HFFc6 (cell line): Measurements from ENCODE around the gene MORN4. TPM values are rescaled to one million over a fixed set of nuclear protein-coding genes. Genes with fewer than 3 reads are reported as not detected.
"Not testable (repeated sequence)": the region's sequence is repeated elsewhere in the genome, so short reads cannot be mapped to it uniquely, and the experiment has no call there.

Experiments
- DNase-seq: peaks from one replicate; pipeline ENCODE4 v3.0.0-alpha.2; 2018
- H3K27ac Mint-ChIP-seq: 2 replicates; pipeline ENCODE4 v1.8.0; 2020; ENCODE audit warnings: mild to moderate bottlenecking, mixed read lengths
- H3K27me3 Mint-ChIP-seq: 2 replicates; pipeline ENCODE4 v1.8.0; 2021; ENCODE audit warnings: mild to moderate bottlenecking, moderate library complexity, mixed read lengths; ENCODE audit not compliant: insufficient read depth
- H3K36me3 Mint-ChIP-seq: 2 replicates; pipeline ENCODE4 v1.8.0; 2021; ENCODE audit warnings: low read depth, mixed read lengths
- H3K4me1 Mint-ChIP-seq: 2 replicates; pipeline ENCODE4 v1.8.0; 2020; ENCODE audit warnings: low read depth, mixed read lengths
- H3K4me3 Mint-ChIP-seq: 2 replicates; pipeline ENCODE4 v1.8.0; 2020; ENCODE audit warnings: mild to moderate bottlenecking, moderate library complexity, mixed read lengths
- H3K9me3 Mint-ChIP-seq: 2 replicates; pipeline ENCODE4 v1.8.0; 2020; ENCODE audit warnings: mild to moderate bottlenecking, mixed read lengths
- total RNA-seq, 6 experiments: library from RNA; stranded (reverse); fragmentation: NEBNext Ultra II Directional; extraction: Animal tissue kit (Norgen Biotek cat#: 25700); gene quantifications; 2 replicates in 1 of 6; 3 replicates in 5 of 6; pipeline ENCODE4 v1.2.3, GENCODE V29; 2021
- TF ChIP-seq, protein P1 (sequence below): fragments of 200-600 bp; sonication (generic); IDR thresholded peaks from 2 replicates; pipeline ENCODE4 v1.5.0; 2021; ENCODE audit warnings: antibody characterized with exemption, mild to moderate bottlenecking

The MORN4 gene
- total RNA-seq, 6 experiments from 2014 or later: 9.4 to 11.3 (median 10.1) TPM

DNA sequence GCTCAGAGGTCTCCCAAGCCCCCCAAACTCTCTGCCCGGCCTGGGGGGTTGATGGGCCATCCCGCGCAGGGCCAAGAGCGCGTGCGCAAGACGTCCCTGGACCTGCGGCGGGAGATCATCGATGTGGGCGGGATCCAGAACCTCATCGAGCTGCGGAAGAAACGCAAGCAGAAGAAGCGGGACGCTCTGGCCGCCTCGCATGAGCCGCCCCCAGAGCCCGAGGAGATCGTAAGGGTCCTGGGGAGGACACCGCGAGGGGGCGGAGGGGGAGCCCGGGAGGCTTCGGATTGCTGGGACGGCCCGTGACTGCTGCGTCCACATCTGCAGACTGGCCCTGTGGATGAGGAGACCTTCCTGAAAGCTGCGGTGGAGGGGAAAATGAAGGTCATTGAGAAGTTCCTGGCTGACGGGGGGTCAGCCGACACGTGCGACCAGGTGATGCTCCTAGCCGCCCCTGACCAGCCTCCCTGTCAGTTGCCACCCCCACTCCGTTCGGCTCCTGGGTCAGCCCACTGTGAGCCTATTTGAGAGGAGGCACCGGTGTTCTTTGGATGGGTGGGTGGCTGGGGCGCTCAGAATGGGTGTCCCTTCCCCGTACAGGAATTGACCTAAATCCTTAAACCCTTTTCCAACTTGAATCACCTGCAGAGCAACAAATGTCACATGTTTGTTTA, 55.0 kb downstream of the MORN4 start:
- DNase-seq: no peak
- Mint-ChIP-seq H3K27me3 (no peaks in the 10 kb centered on the region; the same call in none of the 2 replicates), H3K9me3 (no peaks in the 10 kb centered on the region), H3K4me1 (peaks cover 18% of the 10 kb centered on the region), H3K4me3 (peak overlapping the region; percentile 77), H3K27ac (peak overlapping the region; percentile 21), H3K36me3 (no peaks in the 10 kb centered on the region)
- TF ChIP-seq, protein P1, sequence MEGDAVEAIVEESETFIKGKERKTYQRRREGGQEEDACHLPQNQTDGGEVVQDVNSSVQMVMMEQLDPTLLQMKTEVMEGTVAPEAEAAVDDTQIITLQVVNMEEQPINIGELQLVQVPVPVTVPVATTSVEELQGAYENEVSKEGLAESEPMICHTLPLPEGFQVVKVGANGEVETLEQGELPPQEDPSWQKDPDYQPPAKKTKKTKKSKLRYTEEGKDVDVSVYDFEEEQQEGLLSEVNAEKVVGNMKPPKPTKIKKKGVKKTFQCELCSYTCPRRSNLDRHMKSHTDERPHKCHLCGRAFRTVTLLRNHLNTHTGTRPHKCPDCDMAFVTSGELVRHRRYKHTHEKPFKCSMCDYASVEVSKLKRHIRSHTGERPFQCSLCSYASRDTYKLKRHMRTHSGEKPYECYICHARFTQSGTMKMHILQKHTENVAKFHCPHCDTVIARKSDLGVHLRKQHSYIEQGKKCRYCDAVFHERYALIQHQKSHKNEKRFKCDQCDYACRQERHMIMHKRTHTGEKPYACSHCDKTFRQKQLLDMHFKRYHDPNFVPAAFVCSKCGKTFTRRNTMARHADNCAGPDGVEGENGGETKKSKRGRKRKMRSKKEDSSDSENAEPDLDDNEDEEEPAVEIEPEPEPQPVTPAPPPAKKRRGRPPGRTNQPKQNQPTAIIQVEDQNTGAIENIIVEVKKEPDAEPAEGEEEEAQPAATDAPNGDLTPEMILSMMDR: no peak

DNA sequence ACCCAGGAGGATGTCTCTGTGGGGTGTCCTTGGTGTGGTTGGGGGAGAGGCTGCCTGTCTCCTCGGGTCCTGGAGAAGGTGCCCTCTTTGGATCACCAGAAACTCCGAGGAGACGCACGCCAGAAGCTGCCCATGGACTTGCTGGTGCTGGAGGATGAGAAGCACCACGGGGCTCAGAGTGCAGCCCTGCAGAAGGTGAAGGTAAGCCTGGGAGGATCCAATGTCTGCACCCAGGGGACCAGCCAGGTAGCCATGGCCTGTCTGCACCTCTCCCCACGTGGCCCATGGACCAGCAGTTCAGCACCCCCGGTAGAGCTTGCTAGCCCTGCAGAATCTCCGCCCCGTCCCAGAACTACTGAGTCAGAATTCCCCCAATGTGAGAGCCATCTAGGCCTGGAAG, 55.6 kb downstream of the MORN4 start:
- no peak for DNase-seq
- H3K27ac Mint-ChIP-seq: no peak overlapping the region
- TF ChIP-seq, protein P1: no peak
- H3K36me3 Mint-ChIP-seq: no peaks in the 10 kb centered on the region
- H3K4me1 Mint-ChIP-seq: peaks cover 24% of the 10 kb centered on the region
- H3K9me3 Mint-ChIP-seq: no peaks in the 10 kb centered on the region
- H3K27me3 Mint-ChIP-seq: no peaks in the 10 kb centered on the region; the same call in none of the 2 replicates
- H3K4me3 Mint-ChIP-seq: no peak overlapping the region; the same call in 1 of the 2 replicates

DNA sequence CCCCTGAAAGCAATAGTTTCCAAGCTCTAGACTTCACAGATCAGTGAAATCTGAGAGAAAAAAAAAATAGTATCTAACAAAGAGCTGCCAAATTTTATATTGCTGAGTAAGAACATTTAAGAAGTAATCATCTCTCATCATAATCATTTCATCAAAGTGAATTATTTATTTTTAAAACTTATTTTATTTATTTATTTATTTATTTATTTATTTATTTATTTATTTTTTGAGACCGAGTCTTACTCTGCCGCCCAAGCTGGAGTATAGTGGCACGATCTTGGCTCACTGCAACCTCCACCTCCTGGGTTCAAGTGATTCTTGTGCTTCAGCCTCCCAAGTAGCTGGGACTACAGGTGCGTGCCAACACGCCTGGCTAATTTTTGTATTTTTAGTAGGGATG, 56.8 kb downstream of the MORN4 start:
- DNase-seq, H3K27ac Mint-ChIP-seq, H3K36me3 Mint-ChIP-seq, H3K4me3 Mint-ChIP-seq, H3K27me3 Mint-ChIP-seq, H3K9me3 Mint-ChIP-seq: not testable (repeated sequence)
- peaks cover 27% of the 10 kb centered on the region for H3K4me1 Mint-ChIP-seq

DNA sequence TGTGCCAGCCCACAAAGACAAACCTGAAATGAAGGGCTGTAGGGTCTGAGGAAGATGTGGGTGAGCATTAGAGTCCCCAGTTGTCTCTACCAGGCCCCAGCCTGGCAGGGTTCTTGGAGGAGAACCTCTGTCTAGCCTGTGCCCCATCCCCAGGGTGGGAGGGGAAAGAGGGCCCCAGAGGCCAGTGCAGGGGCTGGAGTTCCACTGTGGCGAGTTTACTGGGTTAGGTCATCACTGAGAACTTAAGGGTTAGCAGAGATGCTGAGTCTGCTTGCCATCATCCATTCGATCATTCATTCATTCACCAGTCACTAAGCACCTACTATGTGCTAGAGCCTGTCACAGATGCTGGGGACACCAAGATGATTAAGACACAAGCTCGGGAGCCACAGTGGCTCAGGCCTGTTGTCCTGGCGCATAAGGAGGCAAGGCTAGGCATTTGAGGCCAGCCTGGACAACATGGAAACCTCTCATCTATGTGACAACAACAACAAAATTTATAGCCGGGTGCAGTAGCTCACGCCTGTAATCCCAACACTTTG, 58.1 kb downstream of the MORN4 start:
- Mint-ChIP-seq H3K9me3 (no peaks in the 10 kb centered on the region), H3K27ac (peak overlapping the region; percentile 47), H3K36me3 (no peaks in the 10 kb centered on the region), H3K4me3 (no peak overlapping the region), H3K4me1 (peaks cover 27% of the 10 kb centered on the region), H3K27me3 (no peaks in the 10 kb centered on the region; the same call in none of the 2 replicates)
- DNase-seq: peak; percentile 5
- TF ChIP-seq, protein P1: no peak

DNA sequence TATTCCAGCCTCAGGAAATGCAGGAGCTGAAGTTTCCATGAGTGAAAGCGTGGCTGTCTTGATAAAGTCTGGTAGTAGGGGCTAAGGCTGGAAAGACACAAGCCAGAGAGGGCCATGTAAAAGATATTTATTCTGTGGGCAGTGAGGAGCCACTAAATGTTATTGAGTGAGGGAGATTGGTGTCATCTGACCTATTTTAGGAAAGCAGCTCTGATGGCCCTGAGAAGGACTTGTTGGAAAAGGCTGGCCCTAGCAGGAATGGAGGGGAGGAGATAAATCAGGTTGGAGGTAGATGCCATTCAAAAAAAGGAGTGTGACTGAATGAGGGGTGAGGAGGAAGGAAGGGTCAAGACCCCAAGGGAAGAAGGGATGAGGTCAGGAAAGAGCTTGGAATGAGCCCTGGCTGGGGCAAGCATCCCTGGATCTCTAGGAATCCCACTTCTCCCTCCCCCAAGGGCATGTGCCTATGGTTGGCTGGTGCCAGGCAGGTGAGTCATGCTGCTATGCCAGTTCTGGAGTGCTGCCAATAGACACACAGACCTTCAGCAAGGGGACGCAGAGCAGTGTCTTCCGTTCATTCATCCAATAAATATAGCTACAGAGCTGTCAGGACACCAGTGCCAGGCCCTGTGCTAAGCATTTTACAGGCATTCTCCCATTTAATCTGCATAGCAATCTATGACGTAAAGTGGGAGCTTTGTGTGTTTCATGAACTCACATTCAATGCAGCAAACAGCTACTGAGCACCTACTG, 58.8 kb downstream of the MORN4 start:
- Mint-ChIP-seq H3K9me3 (no peaks in the 10 kb centered on the region), H3K4me3 (peak overlapping the region; percentile 2; the same call in 1 of the 2 replicates), H3K27ac (peak overlapping the region; percentile 47), H3K27me3 (no peaks in the 10 kb centered on the region; the same call in none of the 2 replicates), H3K4me1 (peaks cover 27% of the 10 kb centered on the region), H3K36me3 (peaks cover 3% of the 10 kb centered on the region; the same call in 1 of the 2 replicates)
- peak; percentile 82 for DNase-seq
- TF ChIP-seq, protein P1: no peak
